DOHH2 (cell line): Measurements from ENCODE around the gene PIK3R3.

Experiments used
- H3F3A ChIP-seq: fragments of 200-600 bp; sonication (generic), shearing (Covaris generic); 2 replicates; pipeline ENCODE4 v1.6.0; 2016; ENCODE audit warnings: antibody characterized with exemption, mild to moderate bottlenecking; ENCODE audit not compliant: control insufficient read depth, insufficient read depth
- H3K27ac ChIP-seq: fragments of 200-600 bp; sonication (generic); 2 replicates; pipeline ENCODE4 v1.5.1; 2014; ENCODE audit warnings: low read depth, mild to moderate bottlenecking, low read length, moderate library complexity
- H3K27me3 ChIP-seq: fragments of 200-600 bp; sonication (generic); 2 replicates; pipeline ENCODE4 v1.6.1; 2014; ENCODE audit warnings: mild to moderate bottlenecking, low read length, mixed read lengths; ENCODE audit not compliant: control insufficient read depth
- H3K36me3 ChIP-seq: fragments of 200-600 bp; sonication (generic); 2 replicates; pipeline ENCODE4 v1.6.1; 2014; ENCODE audit warnings: mild to moderate bottlenecking, low read length, moderate library complexity, mixed read lengths; ENCODE audit not compliant: control insufficient read depth
- H3K4me1 ChIP-seq: fragments of 200-600 bp; sonication (generic); 2 replicates; pipeline ENCODE4 v1.6.1; 2014; ENCODE audit warnings: mild to moderate bottlenecking, low read length, mixed read lengths; ENCODE audit not compliant: control insufficient read depth
- H3K4me2 ChIP-seq: fragments of 200-600 bp; sonication (generic); 2 replicates; pipeline ENCODE4 v1.6.0; 2014; ENCODE audit warnings: mild to moderate bottlenecking, low read length, moderate library complexity
- H3K4me3 ChIP-seq: fragments of 200-600 bp; sonication (generic); 2 replicates; pipeline ENCODE4 v1.5.1; 2014; ENCODE audit warnings: mild to moderate bottlenecking, low read length, mixed read lengths
- H3K79me2 ChIP-seq: fragments of 200-600 bp; sonication (generic); 2 replicates; pipeline ENCODE4 v1.6.1; 2014; ENCODE audit warnings: mild to moderate bottlenecking, low read length, mixed read lengths; ENCODE audit not compliant: control insufficient read depth
- H3K9me2 ChIP-seq: fragments of 200-600 bp; sonication (generic); replicated peaks from 2 replicates; pipeline ENCODE4 v1.6.1; 2014; ENCODE audit warnings: mild to moderate bottlenecking, low read length, mixed read lengths; ENCODE audit not compliant: control insufficient read depth
- H3K9me3 ChIP-seq: fragments of 200-600 bp; sonication (generic); 2 replicates; pipeline ENCODE4 v1.6.1; 2014; ENCODE audit warnings: antibody characterized with exemption, low read length, mixed read lengths; ENCODE audit not compliant: control insufficient read depth, insufficient read depth
- H4K20me1 ChIP-seq: fragments of 200-600 bp; sonication (generic); 2 replicates; pipeline ENCODE4 v1.6.0; 2014; ENCODE audit warnings: low read depth, mild to moderate bottlenecking, antibody characterized with exemption, low read length, moderate library complexity; ENCODE audit not compliant: control insufficient read depth, insufficient read depth
- EZH2phosphoT487 ChIP-seq: fragments of 200-600 bp; sonication (generic); IDR thresholded peaks from 2 replicates; pipeline ENCODE4 v1.6.1; 2017; ENCODE audit warnings: borderline replicate concordance, mild to moderate bottlenecking, antibody characterized with exemption, low read length, moderate library complexity, mixed read lengths
- TF ChIP-seq, protein P1 (sequence below): fragments of 200-600 bp; sonication (generic); IDR thresholded peaks from one replicate; pipeline ENCODE4 v1.5.1; 2014; ENCODE audit warnings: antibody characterized with exemption, mild to moderate bottlenecking, low read depth, low read length; ENCODE audit not compliant: poor library complexity, severe bottlenecking

Gene PIK3R3

DNA sequence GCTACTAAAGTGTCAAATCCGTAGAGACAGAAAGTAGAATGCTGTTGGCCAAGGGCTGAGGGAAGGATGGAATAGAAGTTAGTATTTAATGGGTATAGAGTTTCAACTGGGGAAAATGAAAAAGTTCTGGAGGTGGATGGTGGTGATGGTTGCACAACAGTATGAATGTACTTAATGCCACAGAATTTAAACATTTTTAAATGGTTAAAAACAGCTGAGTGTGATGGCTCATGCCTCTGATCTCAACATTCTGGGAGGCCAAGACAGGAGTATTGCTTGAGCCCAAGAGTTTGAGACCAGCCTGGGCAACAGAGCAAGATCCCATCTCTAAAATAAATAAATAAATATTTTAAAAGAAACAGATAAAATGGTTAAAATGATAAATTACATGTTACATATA is 44.5 kb downstream of the PIK3R3 start:
- no peaks in the 10 kb centered on the region for H3K9me3 ChIP-seq
- no peak overlapping the region for H3K27ac ChIP-seq
- no peaks in the 10 kb centered on the region for H3K79me2 ChIP-seq
- no peaks in the 10 kb centered on the region for H3K4me1 ChIP-seq
- TF ChIP-seq, protein P1, sequence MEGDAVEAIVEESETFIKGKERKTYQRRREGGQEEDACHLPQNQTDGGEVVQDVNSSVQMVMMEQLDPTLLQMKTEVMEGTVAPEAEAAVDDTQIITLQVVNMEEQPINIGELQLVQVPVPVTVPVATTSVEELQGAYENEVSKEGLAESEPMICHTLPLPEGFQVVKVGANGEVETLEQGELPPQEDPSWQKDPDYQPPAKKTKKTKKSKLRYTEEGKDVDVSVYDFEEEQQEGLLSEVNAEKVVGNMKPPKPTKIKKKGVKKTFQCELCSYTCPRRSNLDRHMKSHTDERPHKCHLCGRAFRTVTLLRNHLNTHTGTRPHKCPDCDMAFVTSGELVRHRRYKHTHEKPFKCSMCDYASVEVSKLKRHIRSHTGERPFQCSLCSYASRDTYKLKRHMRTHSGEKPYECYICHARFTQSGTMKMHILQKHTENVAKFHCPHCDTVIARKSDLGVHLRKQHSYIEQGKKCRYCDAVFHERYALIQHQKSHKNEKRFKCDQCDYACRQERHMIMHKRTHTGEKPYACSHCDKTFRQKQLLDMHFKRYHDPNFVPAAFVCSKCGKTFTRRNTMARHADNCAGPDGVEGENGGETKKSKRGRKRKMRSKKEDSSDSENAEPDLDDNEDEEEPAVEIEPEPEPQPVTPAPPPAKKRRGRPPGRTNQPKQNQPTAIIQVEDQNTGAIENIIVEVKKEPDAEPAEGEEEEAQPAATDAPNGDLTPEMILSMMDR = no peak
- no peak for TF ChIP-seq EZH2phosphoT487
- no peaks in the 10 kb centered on the region for H3K36me3 ChIP-seq
- H3F3A ChIP-seq = no peaks in the 10 kb centered on the region
- no peak overlapping the region for H3K4me2 ChIP-seq
- H4K20me1 ChIP-seq = no peaks in the 10 kb centered on the region
- H3K4me3 ChIP-seq = no peak overlapping the region
- H3K9me2 ChIP-seq = no peaks in the 10 kb centered on the region
- no peaks in the 10 kb centered on the region for H3K27me3 ChIP-seq

- Histone ChIP-seq H3K4me3 (no peak overlapping the region), H3K4me1 (no peaks in the 10 kb centered on the region), H3K9me2 (no peaks in the 10 kb centered on the region), H3K36me3 (no peaks in the 10 kb centered on the region), H3F3A (no peaks in the 10 kb centered on the region), H3K4me2 (no peak overlapping the region), H3K79me2 (no peaks in the 10 kb centered on the region), H3K9me3 (no peaks in the 10 kb centered on the region), H3K27me3 (no peaks in the 10 kb centered on the region), H3K27ac (no peak overlapping the region), H4K20me1 (no peaks in the 10 kb centered on the region)
- TF ChIP-seq EZH2phosphoT487 = no peak
- TF ChIP-seq, protein P1 = no peak
Observed at GRCh38 chr1:46086576-46086975, 45.9 kb downstream of the PIK3R3 start.

DNA sequence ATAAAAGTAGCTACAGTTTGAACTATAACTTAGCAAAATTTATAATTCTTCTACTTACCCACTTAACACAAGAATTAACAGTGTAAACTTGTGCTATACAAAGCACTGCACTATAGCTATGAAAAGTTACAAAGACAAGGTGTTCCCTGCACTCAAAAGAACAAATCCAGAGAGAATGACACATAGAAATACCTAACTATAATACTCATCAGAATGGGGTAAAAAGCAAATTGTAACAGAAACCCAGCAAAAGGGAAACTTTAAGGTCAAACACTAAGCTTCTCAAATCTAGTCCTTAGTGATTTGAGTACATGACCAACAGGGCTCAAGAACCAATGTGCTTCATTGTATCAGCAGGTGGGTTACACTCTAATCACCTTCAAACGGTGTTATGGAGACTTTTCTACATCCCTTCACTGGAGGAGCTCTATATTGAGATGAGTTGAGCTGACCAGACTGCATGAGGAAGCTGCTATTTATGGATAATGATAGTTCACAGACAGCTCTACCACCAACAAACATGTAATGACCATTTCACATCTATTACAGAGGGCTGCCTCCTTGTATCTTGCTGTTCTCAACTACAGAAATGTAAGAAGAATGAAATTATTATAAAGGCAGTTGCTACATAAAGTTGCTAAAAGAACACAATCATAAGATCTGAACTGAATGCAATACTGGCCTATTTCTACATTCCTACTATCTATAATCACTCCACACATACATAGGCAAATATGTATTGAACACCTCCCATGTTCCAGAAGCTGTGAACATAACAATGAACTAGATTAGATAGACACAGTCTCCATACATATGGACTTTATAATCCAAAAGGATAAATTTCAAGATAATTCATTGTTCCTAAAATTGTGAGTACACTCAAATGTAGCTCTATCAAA is 47.6 kb downstream of the PIK3R3 start:
- no peaks in the 10 kb centered on the region for H3K9me2 ChIP-seq
- H3K27me3 ChIP-seq = no peaks in the 10 kb centered on the region
- H3K9me3 ChIP-seq = no peaks in the 10 kb centered on the region
- H3K4me2 ChIP-seq = no peak overlapping the region
- H3K79me2 ChIP-seq = no peaks in the 10 kb centered on the region
- no peak overlapping the region for H3K27ac ChIP-seq
- H3K4me3 ChIP-seq = no peak overlapping the region
- H3F3A ChIP-seq = no peaks in the 10 kb centered on the region
- no peaks in the 10 kb centered on the region for H3K4me1 ChIP-seq
- H4K20me1 ChIP-seq = no peaks in the 10 kb centered on the region
- TF ChIP-seq EZH2phosphoT487 = no peak
- TF ChIP-seq, protein P1 = no peak
- no peaks in the 10 kb centered on the region for H3K36me3 ChIP-seq
